PC-3 (cell line): ENCODE results near the gene CNN3. TPM values are rescaled to one million over a fixed set of nuclear protein-coding genes. Genes with fewer than 3 reads are reported as not detected.

Experiments
- ATAC-seq: fragments of 200-7000 bp; cut with Tn5 transposase; 2 replicates; pipeline ENCODE4 v1.9.1; 2020; ENCODE audit warnings: mild to moderate bottlenecking, moderate library complexity
- BruUV-seq: library from RNA; stranded (reverse); fragments of 400-500 nt; replicated peaks from 2 replicates; lab custom pipeline; 2021; lab: Mats Ljungman, UMichigan
- CTCF ChIA-PET: fragments of 300-600 bp; sonication (Branson Sonifier 250); formaldehyde crosslinking; loops from one replicate; lab custom pipeline; 2022; ENCODE audit warnings: antibody characterized with exemption; lab: Charles Lee
- POLR2A ChIA-PET: fragments of 300-600 bp; sonication (Branson Sonifier 250); formaldehyde crosslinking; loops from one replicate; lab custom pipeline; 2022; ENCODE audit warnings: antibody characterized with exemption; ENCODE audit not compliant: unreplicated experiment; lab: Charles Lee
- DNase-seq: peaks from one replicate; pipeline ENCODE4 v3.0.0-alpha.2; 2015
- H2AFZ ChIP-seq: fragments of 300-600 bp; sonication (generic); 2 replicates; pipeline ENCODE4 v1.6.0; 2016; ENCODE audit warnings: antibody characterized with exemption, low read length
- H3F3A ChIP-seq: fragments of 300-600 bp; sonication (generic); one replicate; pipeline ENCODE4 v1.6.0; 2017; ENCODE audit warnings: antibody characterized with exemption, low read length, control low read depth, mild to moderate bottlenecking; ENCODE audit not compliant: unreplicated experiment
- H3K27ac ChIP-seq: fragments of 300-600 bp; sonication (generic); 2 replicates; pipeline ENCODE4 v1.5.1; 2016; ENCODE audit warnings: mild to moderate bottlenecking, low read length
- H3K27me3 ChIP-seq: fragments of 300-600 bp; sonication (generic); 2 replicates; pipeline ENCODE4 v1.6.1; 2016; ENCODE audit warnings: low read length, mixed read lengths
- H3K36me3 ChIP-seq: fragments of 300-600 bp; sonication (generic); 2 replicates; pipeline ENCODE4 v1.6.1; 2016; ENCODE audit warnings: low read depth, mixed run types, low read length, mixed read lengths
- H3K4me1 ChIP-seq: fragments of 300-600 bp; sonication (generic); 2 replicates; pipeline ENCODE4 v1.5.1; 2016; ENCODE audit warnings: low read length; ENCODE audit not compliant: insufficient read depth
- H3K4me2 ChIP-seq: fragments of 300-600 bp; sonication (generic); 2 replicates; pipeline ENCODE4 v1.6.0; 2016; ENCODE audit warnings: low read length
- H3K4me3 ChIP-seq: fragments of 300-600 bp; sonication (generic); 2 replicates; pipeline ENCODE4 v1.5.1; 2016; ENCODE audit warnings: mild to moderate bottlenecking, low read length, mixed read lengths
- H3K79me2 ChIP-seq: fragments of 300-600 bp; sonication (generic); 2 replicates; pipeline ENCODE4 v1.6.1; 2017; ENCODE audit warnings: low read length, mixed read lengths
- H3K9ac ChIP-seq: fragments of 300-600 bp; sonication (generic); 2 replicates; pipeline ENCODE4 v1.6.0; 2016; ENCODE audit warnings: mild to moderate bottlenecking, low read length
- H3K9me2 ChIP-seq: fragments of 300-600 bp; sonication (generic); replicated peaks from 2 replicates; pipeline ENCODE4 v1.6.1; 2016; ENCODE audit warnings: mixed run types, low read length, mixed read lengths
- H3K9me3 ChIP-seq: fragments of 300-600 bp; sonication (generic); 2 replicates; pipeline ENCODE4 v1.6.1; 2016; ENCODE audit warnings: low read length, mixed read lengths
- H4K20me1 ChIP-seq: fragments of 300-600 bp; sonication (generic); 2 replicates; pipeline ENCODE4 v1.6.1; 2016; ENCODE audit warnings: low read length, mixed read lengths
- CTCF ChIP-seq: fragments of 300-600 bp; sonication (generic); conservative IDR thresholded peaks from 2 replicates; pipeline ENCODE4 v1.5.1; 2017; ENCODE audit warnings: antibody characterized with exemption, low read depth, mild to moderate bottlenecking, low read length
- EZH2 ChIP-seq: fragments of 300-600 bp; sonication (generic); IDR thresholded peaks from one replicate; pipeline ENCODE4 v1.6.1; 2017; ENCODE audit warnings: antibody characterized with exemption, mild to moderate bottlenecking, low read length; ENCODE audit not compliant: unreplicated experiment
- EZH2phosphoT487 ChIP-seq: fragments of 300-600 bp; sonication (generic); IDR thresholded peaks from 2 replicates; pipeline ENCODE4 v1.6.1; 2018; ENCODE audit warnings: mild to moderate bottlenecking, antibody characterized with exemption, low read length, borderline replicate concordance
- intact Hi-C: fragments of 100-400 bp; cut with micrococcal nuclease; formaldehyde crosslinking; loops from 2 replicates; pipeline ENCODE4 v1.9.0; 2023
- total RNA-seq: library from RNA; depleted of rRNA; stranded (reverse); fragments of >200 nt; gene quantifications from 2 replicates; pipeline ENCODE4 v1.2.3, GENCODE V29; 2014

The CNN3 gene
- total RNA-seq, 1 experiment from 2014 or later, result 323 TPM

GRCh38 chr1:94887603-94888171, 39.2 kb downstream of the CNN3 start:
- Histone ChIP-seq H3K79me2 (no peaks in the 10 kb centered on the region), H3K4me2 (no peak overlapping the region), H3K27ac (no peak overlapping the region), H3K9me3 (no peaks in the 10 kb centered on the region), H2AFZ (no peak overlapping the region), H3K36me3 (peaks cover 3% of the 10 kb centered on the region), H3K9me2 (no peaks in the 10 kb centered on the region), H3K4me1 (peaks cover 13% of the 10 kb centered on the region), H4K20me1 (no peaks in the 10 kb centered on the region), H3F3A (peaks cover 6% of the 10 kb centered on the region), H3K9ac (no peak overlapping the region), H3K4me3 (no peak overlapping the region), H3K27me3 (no peaks in the 10 kb centered on the region)
- no TSS peak for BruUV-seq
- ATAC-seq (no peak), DNase-seq (no peak)
- CTCF ChIA-PET, result no interaction called here
- POLR2A ChIA-PET, result no interaction called here
- no peak for TF ChIP-seq EZH2
- TF ChIP-seq CTCF, result no peak
- no peak for TF ChIP-seq EZH2phosphoT487
- intact Hi-C loops, result no loop called here

- Histone ChIP-seq H3F3A (peaks cover 6% of the 10 kb centered on the region), H3K79me2 (no peaks in the 10 kb centered on the region), H4K20me1 (no peaks in the 10 kb centered on the region), H3K9me3 (no peaks in the 10 kb centered on the region), H3K27ac (no peak overlapping the region), H3K4me2 (no peak overlapping the region), H3K27me3 (no peaks in the 10 kb centered on the region), H3K9me2 (no peaks in the 10 kb centered on the region), H3K4me1 (peaks cover 13% of the 10 kb centered on the region), H3K4me3 (no peak overlapping the region), H3K36me3 (peaks cover 3% of the 10 kb centered on the region), H2AFZ (no peak overlapping the region), H3K9ac (no peak overlapping the region)
- POLR2A ChIA-PET, result no interaction called here
- no peak for ATAC-seq
- intact Hi-C loops, result no loop called here
- CTCF ChIA-PET, result no interaction called here
- no TSS peak for BruUV-seq
- DNase-seq, result no peak
- TF ChIP-seq CTCF (no peak), EZH2 (no peak), EZH2phosphoT487 (no peak)
Observed at GRCh38 chr1:94887106-94887505, 39.8 kb downstream of the CNN3 start.

GRCh38 chr1:94886361-94886760, 40.5 kb downstream of the CNN3 start:
- Histone ChIP-seq H3K9me3 (no peaks in the 10 kb centered on the region), H3K4me1 (peaks cover 13% of the 10 kb centered on the region), H3K9ac (no peak overlapping the region), H4K20me1 (no peaks in the 10 kb centered on the region), H3F3A (peaks cover 6% of the 10 kb centered on the region), H3K79me2 (no peaks in the 10 kb centered on the region), H3K27ac (no peak overlapping the region), H3K4me3 (no peak overlapping the region), H2AFZ (no peak overlapping the region), H3K4me2 (no peak overlapping the region), H3K36me3 (peaks cover 2% of the 10 kb centered on the region; the same call in 1 of the 2 replicates), H3K27me3 (no peaks in the 10 kb centered on the region), H3K9me2 (no peaks in the 10 kb centered on the region)
- POLR2A ChIA-PET, result no interaction called here
- ATAC-seq (no peak), DNase-seq (no peak)
- intact Hi-C loops, result no loop called here
- BruUV-seq, result no TSS peak
- CTCF ChIA-PET, result no interaction called here
- TF ChIP-seq EZH2phosphoT487 (no peak), EZH2 (no peak), CTCF (no peak)
